ENCODE data around the gene RGS19. TPM values are rescaled to one million over a fixed set of nuclear protein-coding genes. Genes with fewer than 3 reads are reported as not detected.

RGS19 gene
- total and polyA plus RNA-seq, 2 of the 8 experiments (the other 6 are each of a cell fraction or from before 2014, with no cell fraction given): 12.7 to 16.8 TPM

GRCh38 chr20:64045346-64046011, 33.8 kb downstream of the RGS19 start (continued):
- TF ChIP-seq CHD7 (IDR thresholded peaks at IDR 0.05; ENCODE audit: insufficient replicate concordance, low read length) (no peak), E2F6 (IDR thresholded peaks at IDR 0.05) (no peak), BCL11A (IDR thresholded peaks at IDR 0.05; ENCODE audit: low read depth in 2 of 2, low read length in 2 of 2) (no peak), POU5F1 (IDR thresholded peaks at IDR 0.05; ENCODE audit: low read depth, low read length) (no peak), PHF8 (conservative IDR thresholded peaks at IDR 0.05; ENCODE audit: low read depth, low read length) (no peak), GABPA (IDR thresholded peaks at IDR 0.05; ENCODE audit: borderline replicate concordance, insufficient read depth, low read length) (no peak), JUN (IDR thresholded peaks at IDR 0.05; ENCODE audit: low read depth, low read length) (no peak)
- TF ChIP-seq, protein P1, sequence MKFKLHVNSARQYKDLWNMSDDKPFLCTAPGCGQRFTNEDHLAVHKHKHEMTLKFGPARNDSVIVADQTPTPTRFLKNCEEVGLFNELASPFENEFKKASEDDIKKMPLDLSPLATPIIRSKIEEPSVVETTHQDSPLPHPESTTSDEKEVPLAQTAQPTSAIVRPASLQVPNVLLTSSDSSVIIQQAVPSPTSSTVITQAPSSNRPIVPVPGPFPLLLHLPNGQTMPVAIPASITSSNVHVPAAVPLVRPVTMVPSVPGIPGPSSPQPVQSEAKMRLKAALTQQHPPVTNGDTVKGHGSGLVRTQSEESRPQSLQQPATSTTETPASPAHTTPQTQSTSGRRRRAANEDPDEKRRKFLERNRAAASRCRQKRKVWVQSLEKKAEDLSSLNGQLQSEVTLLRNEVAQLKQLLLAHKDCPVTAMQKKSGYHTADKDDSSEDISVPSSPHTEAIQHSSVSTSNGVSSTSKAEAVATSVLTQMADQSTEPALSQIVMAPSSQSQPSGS (IDR thresholded peaks at IDR 0.05; ENCODE audit: low read length): no peak
